DND-41 (cell line): ENCODE results near the gene CTNNA3.

Experiments
- EZH2 ChIP-seq: IDR thresholded peaks from 3 replicates; pipeline ENCODE4 v1.6.1; 2012; ENCODE audit warnings: borderline replicate concordance, low read depth, mild to moderate bottlenecking, moderate library complexity, low read length, inconsistent platforms; ENCODE audit not compliant: severe bottlenecking
- TF ChIP-seq, protein P1 (sequence below): IDR thresholded peaks from 2 replicates; pipeline ENCODE4 v1.5.1; 2012; ENCODE audit warnings: borderline replicate concordance, low read length, moderate library complexity, mild to moderate bottlenecking; ENCODE audit not compliant: poor library complexity, severe bottlenecking; ENCODE audit errors: extremely low read depth

DNA sequence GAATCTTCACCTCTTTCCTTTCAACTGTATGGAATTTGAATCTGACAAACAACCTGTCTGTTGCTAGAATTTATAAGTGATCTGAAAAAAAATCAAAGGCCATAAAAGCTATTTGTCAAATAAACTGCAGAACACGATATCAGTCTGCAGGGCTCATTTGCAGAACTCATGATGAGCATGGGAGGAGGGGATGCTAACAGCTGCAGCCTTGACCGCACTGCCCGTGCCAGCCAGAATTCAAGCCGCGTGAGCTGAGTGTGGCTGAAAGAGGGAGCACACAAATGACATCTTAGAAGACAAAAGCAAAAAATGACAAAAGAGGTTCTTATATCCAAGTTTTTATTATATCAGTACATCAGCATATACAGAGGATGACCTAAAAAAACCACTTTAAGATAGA, 754.5 kb downstream of the CTNNA3 start:
- TF ChIP-seq, protein P1, sequence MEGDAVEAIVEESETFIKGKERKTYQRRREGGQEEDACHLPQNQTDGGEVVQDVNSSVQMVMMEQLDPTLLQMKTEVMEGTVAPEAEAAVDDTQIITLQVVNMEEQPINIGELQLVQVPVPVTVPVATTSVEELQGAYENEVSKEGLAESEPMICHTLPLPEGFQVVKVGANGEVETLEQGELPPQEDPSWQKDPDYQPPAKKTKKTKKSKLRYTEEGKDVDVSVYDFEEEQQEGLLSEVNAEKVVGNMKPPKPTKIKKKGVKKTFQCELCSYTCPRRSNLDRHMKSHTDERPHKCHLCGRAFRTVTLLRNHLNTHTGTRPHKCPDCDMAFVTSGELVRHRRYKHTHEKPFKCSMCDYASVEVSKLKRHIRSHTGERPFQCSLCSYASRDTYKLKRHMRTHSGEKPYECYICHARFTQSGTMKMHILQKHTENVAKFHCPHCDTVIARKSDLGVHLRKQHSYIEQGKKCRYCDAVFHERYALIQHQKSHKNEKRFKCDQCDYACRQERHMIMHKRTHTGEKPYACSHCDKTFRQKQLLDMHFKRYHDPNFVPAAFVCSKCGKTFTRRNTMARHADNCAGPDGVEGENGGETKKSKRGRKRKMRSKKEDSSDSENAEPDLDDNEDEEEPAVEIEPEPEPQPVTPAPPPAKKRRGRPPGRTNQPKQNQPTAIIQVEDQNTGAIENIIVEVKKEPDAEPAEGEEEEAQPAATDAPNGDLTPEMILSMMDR = no peak
- TF ChIP-seq EZH2 = no peak
